ENCODE measurements around the gene OR5K3. TPM values are rescaled to one million over a fixed set of nuclear protein-coding genes. Genes with fewer than 3 reads are reported as not detected.

The OR5K3 gene
- total RNA-seq, 2 experiments from 2014 or later: not detected

- CTCF ChIA-PET: no interaction called here
- POLR2A ChIA-PET: no interaction called here
These were observed 15.6 kb downstream of the OR5K3 start for GRCh38 chr3:98406034-98406433.

- ChIA-PET POLR2A (no interaction called here), CTCF (no interaction called here)
These were observed 42.1 kb downstream of the OR5K3 start for GRCh38 chr3:98432575-98432974.

GRCh38 chr3:98433764-98434163 lies 43.3 kb downstream of the OR5K3 start:
- ChIA-PET CTCF (no interaction called here), POLR2A (no interaction called here)

- ChIA-PET CTCF (no interaction called here), POLR2A (no interaction called here)
These were observed 43.9 kb downstream of the OR5K3 start for GRCh38 chr3:98434412-98434811.

GRCh38 chr3:98440283-98440682 lies 49.8 kb downstream of the OR5K3 start:
- POLR2A ChIA-PET: no interaction called here
- CTCF ChIA-PET: no interaction called here

Other genes starting within 250 kb of the OR5K3 start
- gene OR5H14, start 243.2 kb upstream of the OR5K3 start, total RNA-seq: not detected
- gene OR5H15, start 224.0 kb upstream of the OR5K3 start, total RNA-seq: not detected
- not detected for gene OR5H6, start 126.4 kb upstream of the OR5K3 start, total RNA-seq
- not detected for gene OR5H2, start 108.2 kb upstream of the OR5K3 start, total RNA-seq
- gene OR5K4, start 36.8 kb upstream of the OR5K3 start, total RNA-seq: not detected
- not detected for gene OR5K1, start 72.5 kb downstream of the OR5K3 start, total RNA-seq
- not detected for gene OR5K2, start 107.0 kb downstream of the OR5K3 start, total RNA-seq
- 100 to 1,000 TPM; 233 to 240 TPM for gene CLDND1, start 132.2 kb downstream of the OR5K3 start, total RNA-seq
- gene GPR15, start 141.3 kb downstream of the OR5K3 start, total RNA-seq: 1 to 10 TPM; 4.4 to 5.0 TPM
- gene CPOX, start 202.9 kb downstream of the OR5K3 start, total RNA-seq: 10 to 100 TPM; 55.5 to 60.0 TPM